HG02623 (cell line): ENCODE measurements around the gene USP28.
"Not testable (repeated sequence)": the region's sequence is repeated elsewhere in the genome, so short reads cannot be mapped to it uniquely, and the experiment has no call there.

Source experiments
- ATAC-seq: cut with Tn5 transposase; IDR thresholded peaks from one replicate; pipeline ENCODE4 v1.9.1; 2021; ENCODE audit warnings: moderate library complexity; ENCODE audit not compliant: unreplicated experiment

USP28 gene

GRCh38 chr11:113879446-113879845, 4.1 kb upstream of the USP28 start:
- ATAC-seq, result not testable (repeated sequence)

DNA sequence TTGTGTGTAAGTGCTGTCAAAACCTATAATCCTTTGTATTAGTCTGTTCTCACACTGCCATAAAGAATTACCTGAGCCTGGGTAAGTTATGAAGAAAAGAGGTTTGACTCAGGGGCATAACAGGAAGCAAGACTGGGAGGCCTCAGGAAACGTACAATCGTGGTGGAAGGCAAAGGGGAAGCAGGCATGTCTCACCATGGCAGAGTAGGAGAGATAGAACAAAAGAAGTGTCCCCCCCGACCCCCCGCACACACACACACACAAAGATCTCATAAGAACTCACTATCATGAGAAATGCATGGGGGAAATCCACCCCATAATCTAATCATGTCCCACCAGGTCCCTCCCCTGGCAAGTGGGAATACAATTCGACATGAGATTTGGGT, 2.3 kb upstream of the USP28 start:
- ATAC-seq, result no peak

- no peak for ATAC-seq
Measured at GRCh38 chr11:113876798-113877669, 1.7 kb upstream of the USP28 start.

DNA sequence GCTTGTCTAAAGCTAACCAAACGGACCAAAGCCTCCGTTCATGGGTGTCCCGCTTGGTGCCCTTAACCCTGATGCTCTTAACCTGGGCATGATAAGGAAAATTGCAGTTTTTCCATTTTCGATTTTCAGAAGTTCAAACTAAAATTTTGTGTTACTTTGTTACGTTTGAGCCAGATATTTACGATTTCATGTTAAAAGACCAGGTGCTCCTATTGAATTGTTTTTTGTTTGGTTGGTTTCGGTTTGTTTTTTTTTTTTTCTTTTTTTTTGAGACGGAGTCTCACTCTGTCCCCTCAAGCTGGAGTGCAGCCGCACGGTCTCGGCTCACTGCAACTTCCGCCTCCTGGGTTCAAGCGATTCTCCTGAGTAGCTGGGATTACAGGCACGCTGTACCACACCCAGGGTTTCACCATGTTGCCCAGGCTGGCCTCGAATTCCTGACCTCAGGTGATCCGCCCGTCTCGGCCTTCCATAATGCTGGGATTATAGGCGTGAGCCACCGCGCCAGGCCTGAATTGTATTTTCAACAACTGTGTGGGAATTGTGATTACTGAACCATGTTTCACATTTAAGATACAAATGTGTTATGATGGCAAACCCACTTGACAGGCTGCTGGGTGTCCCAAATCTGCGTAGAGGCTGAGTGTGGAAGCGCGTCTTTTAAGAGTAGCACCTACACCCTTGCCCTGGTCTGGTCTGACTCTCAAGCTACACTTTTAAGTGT, 864 bp upstream of the USP28 start:
- no peak for ATAC-seq

DNA sequence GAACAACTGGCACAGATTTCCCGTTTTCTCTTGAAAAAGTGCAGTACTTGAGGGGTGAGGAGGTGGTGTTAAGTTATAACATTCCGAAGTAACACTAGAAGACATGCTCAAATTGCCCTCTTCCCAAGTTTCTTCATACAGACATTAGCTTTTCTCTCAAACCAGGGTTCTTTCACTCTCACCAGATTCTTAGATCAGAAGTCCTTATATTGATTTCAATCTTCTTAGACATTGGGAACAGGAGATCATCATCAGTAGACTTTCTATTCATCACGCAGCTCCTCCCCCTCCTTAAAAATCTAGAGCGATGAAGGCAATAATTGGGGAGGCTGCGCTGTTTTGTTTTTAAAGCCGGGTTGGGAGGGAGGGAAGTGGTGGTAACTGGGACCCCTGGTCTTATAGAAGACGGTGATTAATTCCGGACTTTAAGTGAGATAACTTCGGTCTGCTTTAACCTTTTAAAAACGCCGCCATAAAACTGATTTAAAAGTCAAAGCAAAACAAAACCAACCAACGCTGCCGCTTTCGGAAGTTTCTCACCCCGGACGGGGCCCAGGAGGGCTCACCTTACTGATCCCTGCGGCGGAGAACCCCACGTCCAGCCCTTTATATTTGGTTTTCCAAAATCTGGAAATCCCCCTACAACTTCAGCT, 665 bp downstream of the USP28 start:
- ATAC-seq, result peak; percentile 27

DNA sequence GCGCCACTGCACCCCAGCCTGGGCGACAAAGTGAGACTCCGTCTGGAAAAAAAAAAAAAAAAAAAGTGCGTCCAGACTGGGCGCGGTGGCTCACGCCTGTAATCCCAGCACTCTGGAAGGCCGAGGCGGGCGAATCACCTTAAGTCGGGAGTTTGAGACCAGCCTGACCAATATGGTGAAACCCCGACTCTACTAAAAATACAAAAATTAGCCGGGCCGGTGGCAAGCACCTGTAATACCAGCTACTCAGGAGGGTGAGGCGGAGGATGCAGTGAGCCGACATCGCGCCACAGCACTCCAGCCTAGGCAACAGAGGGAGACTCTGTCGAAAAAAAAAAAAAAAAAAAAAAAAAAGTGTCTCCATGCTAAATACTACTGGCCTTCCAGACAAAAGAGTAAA, 1.3 kb downstream of the USP28 start:
- ATAC-seq, result no peak

GRCh38 chr11:113873236-113873626, 2.1 kb downstream of the USP28 start:
- no peak for ATAC-seq

GRCh38 chr11:113871336-113871735, 4.0 kb downstream of the USP28 start:
- ATAC-seq, result no peak

- ATAC-seq, result no peak
Measured at GRCh38 chr11:113867843-113868503, 7.4 kb downstream of the USP28 start.

GRCh38 chr11:113865873-113866272, 9.5 kb downstream of the USP28 start:
- no peak for ATAC-seq

GRCh38 chr11:113864410-113864809, 11.0 kb downstream of the USP28 start:
- ATAC-seq, result no peak

DNA sequence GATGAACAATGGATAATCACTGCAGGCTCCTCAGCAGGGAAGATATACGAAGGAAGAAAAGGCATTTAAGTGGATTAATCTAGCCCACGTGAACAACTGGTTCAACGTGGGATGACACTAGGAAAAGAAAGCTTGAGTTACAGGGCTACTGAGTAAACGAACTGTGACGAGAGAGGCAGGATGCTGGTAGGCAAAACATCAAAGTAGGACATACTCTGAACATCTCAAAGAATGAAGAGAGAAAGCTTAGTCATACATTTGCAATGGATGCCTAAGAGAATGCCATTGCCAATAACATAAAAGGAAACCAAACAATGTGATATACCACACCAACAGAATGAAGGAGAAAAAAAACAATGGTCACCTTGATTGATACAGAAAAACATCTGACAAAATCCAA, 12.9 kb downstream of the USP28 start:
- no peak for ATAC-seq

DNA sequence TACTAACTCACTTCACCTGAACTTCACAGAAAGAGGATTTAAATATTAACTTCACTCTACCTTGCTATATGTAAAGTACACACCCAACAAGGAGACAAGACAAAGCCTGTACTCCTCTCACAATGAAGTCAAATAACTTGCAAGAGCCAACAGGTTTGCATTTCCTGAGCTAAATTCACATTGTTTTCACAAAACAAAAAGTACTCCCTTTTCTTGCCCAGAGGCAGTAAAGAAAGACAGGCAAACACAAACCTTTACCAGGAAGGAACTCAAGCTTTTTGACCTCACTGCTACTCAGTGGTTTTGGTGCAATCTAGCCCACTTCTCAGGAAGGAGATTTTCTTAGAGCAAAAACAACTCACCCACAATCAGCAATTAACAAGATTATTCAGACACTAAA, 15.7 kb downstream of the USP28 start:
- ATAC-seq, result no peak

- ATAC-seq, result no peak
Measured at GRCh38 chr11:113856966-113857759, 18.2 kb downstream of the USP28 start.

DNA sequence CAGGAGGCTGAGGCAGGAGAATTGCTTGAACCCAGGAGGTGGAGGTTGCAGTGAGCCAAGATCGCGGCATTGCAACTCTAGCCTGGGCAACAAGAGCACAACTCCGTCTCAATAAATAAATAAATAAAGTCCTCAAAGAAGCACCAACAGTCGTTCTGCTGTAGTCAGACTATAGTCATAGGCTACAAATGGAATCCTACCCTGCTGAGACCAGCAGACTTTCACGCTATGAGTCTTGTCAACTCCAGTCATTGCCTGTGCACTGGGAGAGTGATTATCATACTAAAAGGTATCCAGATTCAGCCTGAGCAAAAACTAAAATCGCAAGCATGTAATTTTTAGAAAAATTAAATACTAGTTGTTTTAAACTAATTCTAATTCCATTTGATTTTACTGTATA, 19.6 kb downstream of the USP28 start:
- ATAC-seq, result no peak

DNA sequence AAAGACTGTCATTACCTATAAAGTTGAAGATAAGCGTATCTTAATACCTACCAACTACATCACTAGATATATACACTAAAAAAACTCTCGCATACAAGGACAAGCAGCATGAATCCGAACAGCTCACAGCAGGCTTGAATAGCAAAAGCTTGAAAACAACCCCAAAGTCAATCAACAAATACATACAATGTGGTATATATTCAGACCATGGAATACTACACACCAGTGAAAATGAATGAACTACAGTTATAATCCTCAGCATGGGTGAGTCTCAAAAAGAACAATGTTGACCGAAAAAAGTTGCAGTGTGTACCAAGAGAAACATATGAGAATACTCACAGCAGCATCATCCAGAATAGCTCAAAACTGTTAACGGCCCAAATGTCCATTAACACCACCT, 25.2 kb downstream of the USP28 start:
- no peak for ATAC-seq

- ATAC-seq, result no peak
Measured at GRCh38 chr11:113849713-113850112, 25.7 kb downstream of the USP28 start.

DNA sequence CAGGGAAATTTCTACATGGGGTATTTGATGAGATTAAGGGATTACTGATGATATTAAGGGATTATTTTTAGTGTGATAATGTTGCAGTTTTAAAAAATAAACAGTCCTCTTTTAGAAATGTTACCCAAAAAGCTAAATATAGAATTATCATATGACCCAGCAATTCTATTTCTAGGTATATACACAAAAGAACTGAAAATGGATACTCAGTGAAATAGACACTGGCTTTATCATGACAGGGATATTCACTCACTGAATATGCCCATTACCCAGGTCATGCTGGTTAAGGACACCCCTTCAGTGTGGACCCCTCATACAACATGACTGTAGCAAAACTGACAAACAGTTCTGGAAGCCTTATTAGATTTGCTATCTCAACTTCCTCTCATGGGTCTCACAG, 27.8 kb downstream of the USP28 start:
- no peak for ATAC-seq

- no peak for ATAC-seq
Measured at GRCh38 chr11:113847111-113847510, 28.3 kb downstream of the USP28 start.

GRCh38 chr11:113841691-113842090, 33.7 kb downstream of the USP28 start:
- no peak for ATAC-seq
